HG03175 (cell line): ENCODE data around the gene PCLAF.
"Not testable (repeated sequence)": the region's sequence is repeated elsewhere in the genome, so short reads cannot be mapped to it uniquely, and the experiment has no call there.

Source experiments
- ATAC-seq: cut with Tn5 transposase; IDR thresholded peaks from one replicate; pipeline ENCODE4 v1.9.1; 2021; ENCODE audit warnings: mild to moderate bottlenecking, moderate library complexity; ENCODE audit not compliant: unreplicated experiment

The PCLAF gene, protein sequence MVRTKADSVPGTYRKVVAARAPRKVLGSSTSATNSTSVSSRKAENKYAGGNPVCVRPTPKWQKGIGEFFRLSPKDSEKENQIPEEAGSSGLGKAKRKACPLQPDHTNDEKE

GRCh38 chr15:64381000-64381751 lies at the start of gene PCLAF:
PCLAF (minus strand) TSS chr15:64381441; CDS start chr15:64381371, 70 bp downstream.
- ATAC-seq: peak; percentile 96

- no peak for ATAC-seq
Observed at GRCh38 chr15:64430000-64430735, 48.9 kb upstream of the PCLAF start.

DNA sequence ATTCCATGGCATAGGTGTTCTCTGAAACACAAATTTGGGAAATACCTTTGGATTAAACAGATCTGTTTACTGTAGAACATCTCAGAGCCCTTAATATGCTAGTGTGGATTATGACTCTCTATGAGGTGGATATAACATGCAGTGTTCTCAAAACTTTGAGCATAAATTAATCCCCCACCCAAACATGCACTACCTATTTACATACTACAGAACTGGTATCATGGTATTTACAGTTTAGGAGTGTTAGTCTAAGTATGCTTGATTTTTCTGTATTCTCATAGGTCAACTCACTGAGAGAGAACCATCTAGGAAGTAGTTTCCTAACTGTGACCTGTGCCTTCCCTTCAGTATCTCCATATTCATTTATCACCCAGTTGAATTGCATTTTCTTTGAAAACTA lies 48.2 kb upstream of the PCLAF start:
- ATAC-seq: no peak

DNA sequence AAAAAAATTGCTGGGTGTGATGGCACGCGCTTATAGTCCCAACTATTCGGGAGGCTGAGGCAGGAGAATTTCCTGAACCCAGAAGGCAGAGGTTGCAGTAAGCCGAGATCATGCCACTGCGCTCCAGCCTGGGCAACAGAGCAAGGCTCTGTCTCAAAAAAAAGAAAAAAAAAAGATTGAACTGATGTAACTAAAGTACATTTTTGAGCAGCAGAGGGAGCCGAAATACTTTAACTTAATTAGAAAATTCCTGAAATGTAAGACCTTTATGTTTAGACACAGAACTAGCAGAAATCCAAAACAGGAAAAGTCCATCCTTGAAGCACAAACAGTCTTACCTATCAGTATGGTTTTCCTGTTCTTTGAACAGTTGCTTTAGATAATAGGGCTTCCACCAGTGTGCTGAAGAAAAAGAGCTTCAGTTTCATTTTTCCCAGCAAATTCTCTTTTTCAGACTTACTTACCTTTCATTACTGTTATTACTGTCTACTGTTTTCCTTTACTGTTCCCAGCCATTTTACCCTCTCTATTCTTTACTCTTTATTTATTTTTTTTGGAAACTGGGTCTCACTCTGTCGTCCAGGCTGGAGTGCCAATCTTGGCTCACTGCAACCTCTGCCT lies 45.7 kb upstream of the PCLAF start:
- ATAC-seq: no peak

DNA sequence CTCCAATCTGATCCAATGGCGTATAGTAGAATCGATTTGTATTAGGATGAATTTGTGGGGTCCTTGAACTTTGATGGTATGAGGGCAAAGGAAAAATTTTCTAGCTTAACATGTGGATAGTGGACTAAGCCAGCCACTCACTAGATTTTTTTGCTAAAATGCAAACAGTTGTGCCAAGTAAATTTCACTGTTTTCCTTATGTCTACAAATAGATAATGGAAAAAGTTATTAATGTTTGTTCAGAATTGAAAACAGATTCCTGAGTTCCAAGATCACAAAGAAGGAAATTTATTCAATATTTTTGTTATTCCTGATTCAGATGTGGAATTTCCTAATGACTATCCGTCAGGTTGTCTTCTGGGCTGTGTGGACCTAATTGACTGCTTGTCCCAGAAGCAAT lies 44.0 kb upstream of the PCLAF start:
- no peak for ATAC-seq

- no peak for ATAC-seq
Observed at GRCh38 chr15:64423970-64424369, 42.7 kb upstream of the PCLAF start.

GRCh38 chr15:64422697-64423096 lies 41.5 kb upstream of the PCLAF start:
- ATAC-seq: no peak

DNA sequence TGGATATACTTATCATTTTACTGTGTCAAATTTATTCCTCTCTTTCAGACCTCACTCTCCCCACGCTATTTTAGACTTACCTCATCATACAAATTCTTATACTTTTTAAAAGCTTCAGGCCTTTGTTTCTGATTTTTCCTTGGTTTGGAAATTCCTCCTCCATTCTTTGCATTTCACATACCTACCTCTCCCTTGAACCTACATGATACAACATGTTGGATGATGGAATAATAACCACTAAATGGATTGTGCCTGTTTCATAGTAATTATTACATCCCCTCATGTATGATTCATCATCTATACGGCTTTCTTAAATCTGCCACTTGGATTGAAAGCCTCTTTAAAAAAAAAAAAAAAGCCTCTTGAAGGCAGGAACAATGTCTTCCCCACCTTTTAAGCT lies 31.0 kb upstream of the PCLAF start:
- no peak for ATAC-seq

DNA sequence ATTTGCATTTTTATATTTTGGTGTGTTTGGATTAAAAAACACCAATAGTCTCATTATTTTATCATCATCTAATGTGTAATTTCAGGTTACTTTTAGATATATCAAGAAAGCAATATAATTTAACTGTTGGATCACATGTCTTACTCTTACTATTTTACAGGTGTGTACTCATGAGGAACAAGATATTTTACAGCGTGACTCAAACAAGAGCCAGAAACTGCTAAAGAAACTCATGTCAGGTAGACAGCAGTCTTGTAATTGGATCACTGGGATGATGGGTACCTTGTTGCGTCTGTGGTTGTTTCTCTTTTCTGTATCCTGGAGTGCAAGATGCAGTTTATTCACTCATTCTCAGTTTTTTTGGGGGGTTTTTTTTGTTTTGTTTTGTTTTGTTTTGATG lies 19.3 kb upstream of the PCLAF start:
- no peak for ATAC-seq

DNA sequence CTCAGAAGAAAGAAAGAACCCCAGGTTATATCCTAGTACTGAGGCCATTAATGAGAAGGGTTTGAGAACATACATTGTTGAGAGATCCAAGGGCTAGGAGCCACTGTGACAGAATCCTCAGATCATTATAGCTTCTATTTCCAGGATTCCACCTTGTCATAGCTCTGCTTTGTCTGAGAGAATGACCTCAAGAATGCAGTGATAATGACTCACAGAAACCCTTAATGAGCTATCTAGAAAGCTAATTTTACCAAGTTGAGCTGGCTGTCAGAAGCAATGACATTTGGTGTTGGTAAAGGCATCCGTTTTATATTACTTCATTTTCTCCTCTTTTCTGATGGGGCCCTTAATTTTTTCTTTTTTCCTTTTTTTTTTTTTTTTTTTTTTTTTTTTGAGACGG lies 17.3 kb upstream of the PCLAF start:
- no peak for ATAC-seq

DNA sequence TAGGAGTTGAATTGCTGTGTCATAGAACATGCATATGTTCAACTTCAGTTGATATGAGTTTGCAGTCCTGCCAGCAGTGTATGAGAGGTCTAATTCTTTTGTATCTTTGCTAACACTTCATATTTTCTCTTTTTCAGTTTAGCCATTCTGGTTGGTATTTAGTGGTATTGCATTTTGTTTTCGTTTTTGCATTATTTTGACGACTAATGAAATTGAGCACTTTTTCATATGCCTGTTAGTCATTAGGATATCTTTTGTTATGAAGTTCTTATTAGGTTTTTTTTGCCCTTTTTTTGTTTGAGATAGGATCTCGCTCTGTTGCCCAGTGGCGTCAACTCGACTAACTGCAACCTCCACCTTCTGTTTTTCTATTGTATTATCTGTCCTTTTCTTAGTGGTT lies 15.5 kb upstream of the PCLAF start:
- no peak for ATAC-seq

DNA sequence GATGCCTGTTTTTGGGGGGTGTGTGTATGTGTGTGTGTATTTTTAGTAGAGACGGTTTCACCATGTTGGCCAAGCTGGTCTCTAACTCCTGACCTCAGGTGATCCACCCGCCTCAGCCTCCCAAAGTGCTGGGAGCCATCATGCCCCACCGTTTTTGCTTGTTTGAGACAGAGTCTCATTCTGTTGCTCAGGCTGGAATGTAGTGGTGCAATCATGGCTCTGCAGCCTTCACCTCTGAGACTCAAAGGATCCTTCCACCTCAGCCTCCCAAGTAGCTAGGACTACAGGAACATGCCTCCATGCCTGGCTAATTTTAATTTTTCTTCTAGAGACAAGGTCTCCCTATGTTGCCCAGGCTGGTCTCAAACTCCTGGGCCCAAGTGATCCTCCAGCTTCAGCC lies 11.2 kb upstream of the PCLAF start:
- ATAC-seq: not testable (repeated sequence)

DNA sequence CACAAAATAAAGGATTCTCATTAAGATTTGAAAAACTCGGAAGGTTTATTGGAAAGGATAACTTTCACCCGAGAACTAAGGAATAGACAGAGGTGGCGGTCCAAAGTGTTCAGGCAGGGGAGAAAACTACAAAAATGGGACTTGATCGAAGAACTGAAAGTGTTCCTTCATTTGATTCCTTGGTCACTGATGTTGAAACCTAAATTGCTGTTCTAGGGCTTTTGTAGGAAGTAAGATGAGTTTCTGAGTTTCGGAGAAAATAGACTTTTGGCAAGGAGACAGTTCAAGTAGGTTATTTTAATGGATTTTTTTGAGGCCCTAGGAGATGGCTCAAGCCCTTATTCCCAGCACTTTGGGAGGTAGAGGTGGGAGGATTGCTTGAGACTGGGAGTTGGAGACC lies 7.8 kb upstream of the PCLAF start:
- no peak for ATAC-seq

DNA sequence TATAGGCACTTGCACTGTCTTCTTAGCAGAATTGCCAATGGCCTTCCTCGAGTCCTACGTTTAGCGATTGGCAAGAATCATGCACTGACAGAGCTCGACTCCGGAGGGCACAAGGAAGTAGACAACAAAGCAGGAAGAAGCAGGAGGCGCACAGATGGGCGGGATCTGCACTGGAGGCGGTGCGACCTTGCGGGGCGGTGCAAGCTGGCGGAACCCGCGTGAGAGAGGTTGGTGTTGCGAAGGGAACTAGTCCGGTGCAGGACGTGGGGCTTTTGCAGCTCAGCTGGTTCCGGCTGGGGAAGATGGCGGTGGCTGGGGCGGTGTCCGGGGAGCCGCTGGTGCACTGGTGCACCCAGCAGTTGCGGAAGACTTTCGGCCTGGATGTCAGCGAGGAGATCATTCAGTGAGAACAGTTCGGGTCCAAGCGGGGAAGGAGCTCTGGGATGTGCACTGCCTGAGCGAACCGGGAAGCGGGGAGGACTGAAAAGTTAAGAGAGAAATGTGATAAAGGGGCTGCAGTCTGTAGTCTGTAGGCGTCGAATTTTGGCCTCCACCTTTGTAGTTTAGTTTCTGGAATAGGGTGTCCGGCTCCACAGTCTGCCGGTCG lies 6.4 kb upstream of the PCLAF start, which contains the start of gene TRIP4:
TSS of gene TRIP4 (plus strand) at position 275 of the 607 bp plus-strand sequence. CDS start at position 303, 28 bp downstream.
- peak; percentile 98 for ATAC-seq

DNA sequence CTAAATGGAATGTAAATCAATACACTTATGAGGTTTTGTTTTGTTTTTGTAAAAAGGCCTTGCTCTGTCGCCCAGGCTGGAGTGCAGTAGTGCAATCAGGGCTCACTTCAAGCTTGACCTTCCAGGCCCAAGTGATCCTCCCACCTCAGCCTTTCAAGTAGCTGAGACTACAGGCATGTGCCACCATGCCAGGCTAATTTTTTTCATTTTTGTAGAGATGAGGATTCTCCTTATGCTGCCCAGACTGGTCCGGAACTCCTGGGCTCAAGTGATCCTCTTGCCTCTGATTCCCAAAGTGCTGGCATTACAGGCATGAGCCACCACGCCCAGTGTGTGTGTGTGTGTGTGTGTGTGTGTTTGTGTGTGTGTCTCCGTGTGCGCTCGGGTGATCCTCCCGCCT lies 5.0 kb upstream of the PCLAF start:
- ATAC-seq: no peak

DNA sequence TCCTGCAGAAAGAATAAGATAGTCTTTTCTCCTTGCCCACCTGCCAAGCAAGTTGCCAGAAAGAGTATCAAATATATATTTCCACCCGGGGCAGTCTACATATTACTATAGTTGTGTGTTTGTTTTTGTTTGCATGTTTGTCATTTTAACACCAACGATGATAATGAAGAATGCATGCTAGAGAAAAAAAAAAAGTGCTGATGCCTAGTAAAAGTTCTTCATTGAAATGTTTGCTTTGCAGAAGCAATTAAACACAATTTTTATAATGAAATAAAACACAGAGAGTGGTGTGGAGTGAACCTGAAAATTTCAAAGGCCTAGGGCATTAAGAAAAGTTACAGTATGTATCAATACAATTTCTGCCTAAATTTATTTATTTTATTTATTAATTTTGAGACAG lies 2.5 kb upstream of the PCLAF start:
- no peak for ATAC-seq

DNA sequence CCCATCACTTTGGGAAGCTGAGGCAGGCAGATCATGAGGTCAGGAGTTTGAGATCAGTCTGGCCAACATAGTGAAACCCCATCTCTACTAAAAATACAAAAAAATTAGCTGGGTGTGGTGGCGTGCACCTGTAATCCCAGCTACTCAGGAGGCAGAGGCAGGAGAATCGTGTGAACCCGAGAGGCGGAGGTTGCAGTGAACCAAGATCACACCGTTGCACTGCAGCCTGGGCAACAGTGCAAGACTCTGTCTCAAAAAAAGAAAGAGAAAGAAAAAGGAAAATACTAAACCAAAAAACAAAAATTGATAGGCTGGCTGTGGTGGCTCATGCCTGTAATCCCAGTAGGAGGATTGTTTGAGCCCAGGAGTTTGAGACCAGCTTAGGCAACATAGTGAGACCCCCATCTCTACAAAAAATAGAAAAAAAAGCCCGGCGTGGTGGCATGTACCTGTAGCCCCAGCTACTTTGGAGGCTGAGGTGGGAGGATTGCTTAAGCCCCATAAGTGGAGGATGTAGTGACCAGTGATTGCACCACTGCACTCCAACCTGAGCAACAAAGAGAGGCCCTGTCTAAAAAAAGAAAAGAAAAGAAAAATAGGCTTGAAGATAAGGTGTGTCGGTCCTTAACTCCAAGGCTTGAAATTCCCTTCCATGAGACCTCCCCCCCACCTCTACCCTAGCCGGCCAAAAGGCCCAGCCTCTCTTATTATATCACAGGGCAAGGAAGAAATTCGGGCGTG lies 941 bp downstream of the PCLAF start:
- not testable (repeated sequence) for ATAC-seq

GRCh38 chr15:64379216-64379960 lies 1.9 kb downstream of the PCLAF start:
- no peak for ATAC-seq

GRCh38 chr15:64373360-64373759 lies 7.9 kb downstream of the PCLAF start:
- ATAC-seq: no peak

- not testable (repeated sequence) for ATAC-seq
Observed at GRCh38 chr15:64371383-64371782, 9.9 kb downstream of the PCLAF start.
